K562 (cell line): ENCODE data around the gene FTO. TPM values are rescaled to one million over a fixed set of nuclear protein-coding genes. Genes with fewer than 3 reads are reported as not detected.

ENCODE experiments used
- ATAC-seq: fragments of 200-7000 bp; cut with Tn5 transposase; 3 replicates; pipeline ENCODE4 v1.9.1; 2020; ENCODE audit warnings: moderate library complexity
- BruUV-seq: library from RNA; stranded (reverse); fragments of 400-500 nt; replicated peaks from 2 replicates; lab custom pipeline; 2021; lab: Mats Ljungman, UMichigan
- CTCF ChIA-PET: fragments of 300-600 bp; formaldehyde crosslinking; extraction: SDS; loops from one replicate; lab custom pipeline; 2021; ENCODE audit warnings: low intra/inter-chr PET ratio; lab: Yijun Ruan, JAX
- POLR2A ChIA-PET: fragments of 300-600, 350-650 bp; sonication (Branson Sonifier 250); formaldehyde crosslinking; extraction: SDS; loops from one replicate; lab custom pipeline; 2021; ENCODE audit warnings: antibody characterized with exemption, inconsistent platforms; lab: Yijun Ruan, JAX
- DNase-seq, 4 experiments: peaks; one replicate each; pipeline versions ENCODE4 v3.0.0 to v3.0.0-alpha.2; 2011 to 2018; ENCODE audit warnings: low spot score in 3 of 4, mixed read lengths in 3 of 4; ENCODE audit errors: extremely low read depth in 1 of 4
- FAIRE-seq: peaks from 2 replicates; lab custom pipeline; 2011; peaks lifted over from hg19 to GRCh38; lab: Jason Lieb, UNC
- H2AFZ ChIP-seq: 2 replicates; pipeline ENCODE4 v1.6.0; 2011; ENCODE audit warnings: low read depth, low read length, control low read depth, inconsistent platforms
- H3K27ac ChIP-seq: fragments of 200-600 bp; 3 replicates; pipeline ENCODE4 v1.8.0; 2011; ENCODE audit warnings: low read depth, mild to moderate bottlenecking, control low read depth, inconsistent platforms, low read length, moderate library complexity, mixed read lengths; ENCODE audit errors: extremely low read depth
- H3K27me3 ChIP-seq, 2 experiments: fragments of 300-600 bp in 1 of 2; 2 replicates in 1 of 2; 3 replicates in 1 of 2; pipeline versions ENCODE4 v1.6.0 to v1.8.0; 2011; ENCODE audit warnings: inconsistent platforms in 2 of 2, low read length in 2 of 2, mild to moderate bottlenecking in 1 of 2, mixed read lengths in 1 of 2, moderate library complexity in 1 of 2; ENCODE audit not compliant: control insufficient read depth in 2 of 2, insufficient read depth in 2 of 2
- H3K36me3 ChIP-seq: fragments of 300-600 bp; 3 replicates; pipeline ENCODE4 v1.8.0; 2011; ENCODE audit warnings: mild to moderate bottlenecking, low read length, inconsistent platforms; ENCODE audit not compliant: control insufficient read depth, insufficient read depth
- H3K4me1 ChIP-seq, 2 experiments: fragments of 200-600 bp in 1 of 2; replicated peaks in 1 of 2; 2 replicates in 1 of 2; 3 replicates in 1 of 2; pipeline versions ENCODE4 v1.5.1 to v1.8.0; 2011; ENCODE audit warnings: inconsistent platforms in 2 of 2, low read length in 2 of 2, mild to moderate bottlenecking in 1 of 2, mixed read lengths in 1 of 2, moderate library complexity in 1 of 2; ENCODE audit not compliant: control insufficient read depth in 2 of 2, insufficient read depth in 2 of 2
- H3K4me2 ChIP-seq: 2 replicates; pipeline ENCODE4 v1.6.1; 2011; ENCODE audit warnings: low read length, control low read depth, inconsistent platforms, mixed read lengths; ENCODE audit not compliant: insufficient read depth
- H3K4me3 ChIP-seq: fragments of 200-600 bp; sonication (generic), shearing (Covaris generic); 2 replicates; pipeline ENCODE4 v1.5.1; 2016; ENCODE audit warnings: control low read depth, inconsistent platforms
- H3K79me2 ChIP-seq: fragments of 200-600 bp; 3 replicates; pipeline ENCODE4 v1.8.0; 2011; ENCODE audit warnings: low read length, inconsistent platforms; ENCODE audit not compliant: control insufficient read depth, insufficient read depth
- H3K9ac ChIP-seq, 2 experiments: 2 replicates each; pipeline versions ENCODE4 v1.6.0 to v1.6.1; 2011; ENCODE audit warnings: low read depth in 2 of 2, low read length in 2 of 2, control low read depth in 1 of 2, inconsistent platforms in 1 of 2, mild to moderate bottlenecking in 1 of 2, mixed read lengths in 1 of 2; ENCODE audit not compliant: insufficient read depth in 1 of 2
- H3K9me1 ChIP-seq: one replicate; pipeline ENCODE4 v1.6.0; 2011; ENCODE audit warnings: inconsistent platforms, mild to moderate bottlenecking, low read length, moderate library complexity; ENCODE audit not compliant: control insufficient read depth, insufficient read depth
- H3K9me3 ChIP-seq: replicated peaks from 2 replicates; pipeline ENCODE4 v1.5.1; 2011; ENCODE audit warnings: low read depth, low read length, inconsistent platforms; ENCODE audit not compliant: control insufficient read depth, insufficient read depth
- H4K20me1 ChIP-seq: replicated peaks from 2 replicates; pipeline ENCODE4 v1.6.1; 2011; ENCODE audit warnings: low read length, inconsistent platforms, mixed read lengths; ENCODE audit not compliant: control insufficient read depth, insufficient read depth
- ETV5 ChIP-seq: sonication (generic); formaldehyde crosslinking; IDR thresholded peaks from 2 replicates; pipeline ENCODE4 v1.4.0; 2020; ENCODE audit warnings: low read depth, mild to moderate bottlenecking, missing genetic modification reagents
- ZNF507 ChIP-seq: conservative IDR thresholded peaks from 2 replicates; pipeline ENCODE4 v1.6.1; 2017; ENCODE audit warnings: missing genetic modification characterization, missing compliant biosample characterization
- in situ Hi-C: fragments of 300-500 bp; cut with MboI; formaldehyde crosslinking; loops from 4 replicates; pipeline ENCODE4 v1.15.0; 2018; ENCODE audit warnings: inconsistent platforms, mixed read lengths
- intact Hi-C: fragments of 100-400 bp; cut with micrococcal nuclease; formaldehyde crosslinking; loops from 2 replicates; pipeline ENCODE4 v1.14.2; 2022
- polyA plus RNA-seq, 8 experiments: library from polyadenylated mRNA; depleted of rRNA in 4 of 8; stranded (reverse) in 5 of 8; unstranded in 3 of 8; fragments of >200 nt; fragmentation: Nextera tagmentation in 2 of 8; fragmentation: Illumina TruSeq in 1 of 8; extraction: Ambion mirVana in 2 of 8; extraction: Trizol in 1 of 8; gene quantifications; 2 replicates each; pipeline versions ENCODE4 v1.2.1 to v1.2.3, GENCODE V29; 2011 to 2014; ENCODE audit warnings: inconsistent platforms in 1 of 8, missing spikeins in 1 of 8
- total RNA-seq, 7 experiments: library from RNA; depleted of rRNA in 6 of 7; stranded (reverse); fragments of >200 nt in 6 of 7; fragmentation: Illumina TruSeq in 2 of 7; extraction: Trizol in 2 of 7; gene quantifications; 2 replicates each; pipeline versions ENCODE4 v1.2.1 to v1.2.3, GENCODE V29; 2011 to 2021; ENCODE audit warnings: low replicate concordance in 1 of 7
- TF ChIP-seq, protein P1 (sequence below): fragments of 450-650 bp; IDR thresholded peaks from 2 replicates; pipeline ENCODE4 v1.6.1; 2016; ENCODE audit warnings: mild to moderate bottlenecking, moderate library complexity

Gene FTO
- total and polyA plus RNA-seq, 9 of the 15 experiments (the other 6 are each of a cell fraction or from before 2014, with no cell fraction given): 11.3 to 27.7 (median 25.5) TPM

DNA sequence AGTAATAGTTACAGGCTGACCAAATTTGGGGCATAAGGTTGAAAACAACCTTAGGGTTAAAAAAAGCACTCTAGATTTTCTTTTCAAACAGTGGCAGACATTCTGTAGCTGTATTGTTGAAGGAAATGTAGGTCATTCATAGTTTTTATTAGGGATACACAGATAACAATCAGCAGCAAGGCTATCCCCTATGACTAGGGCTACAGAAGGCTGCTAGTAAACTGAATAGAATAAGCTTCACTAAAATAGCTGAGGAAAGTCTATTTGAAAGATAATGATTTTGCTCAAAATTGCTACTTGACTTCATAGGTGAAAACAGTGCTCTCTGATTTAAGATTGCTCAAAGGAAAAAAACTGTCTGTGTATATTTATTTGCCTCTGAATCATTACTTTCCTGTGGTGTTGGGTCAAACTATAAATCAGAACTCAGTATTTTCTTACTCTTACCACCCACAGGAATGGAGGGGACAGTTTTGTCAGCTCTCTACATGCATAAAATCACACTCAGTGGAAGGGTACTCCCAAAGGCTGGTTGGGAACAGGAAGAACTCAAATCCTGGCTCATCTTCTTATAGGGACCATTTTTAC, 25.1 kb upstream of the FTO start:
- intact Hi-C loops: no loop called here
- Histone ChIP-seq H3K9me3 (no peaks in the 10 kb centered on the region), H3K4me3 (no peak overlapping the region), H2AFZ (no peak overlapping the region), H3K27ac (no peak overlapping the region), H3K36me3 (no peaks in the 10 kb centered on the region), H3K79me2 (no peaks in the 10 kb centered on the region), H4K20me1 (no peaks in the 10 kb centered on the region), H3K9me1 (no peaks in the 10 kb centered on the region), H3K4me1 (no peaks in the 10 kb centered on the region), H3K27me3 (no peaks in the 10 kb centered on the region), H3K4me2 (no peak overlapping the region), H3K9ac (no peak overlapping the region)
- ChIA-PET POLR2A (interaction anchor here (0.5 to 0.6 kb wide), 2 partner anchors 513 to 1469 kb away, joined by 3 read pairs; no protein-coding TSS in a partner anchor), CTCF (no interaction called here)
- FAIRE-seq (no peak), DNase-seq (no peak), ATAC-seq (no peak)
- peak; percentile 59 for TF ChIP-seq ZNF507 (tag)
- TF ChIP-seq, protein P1, sequence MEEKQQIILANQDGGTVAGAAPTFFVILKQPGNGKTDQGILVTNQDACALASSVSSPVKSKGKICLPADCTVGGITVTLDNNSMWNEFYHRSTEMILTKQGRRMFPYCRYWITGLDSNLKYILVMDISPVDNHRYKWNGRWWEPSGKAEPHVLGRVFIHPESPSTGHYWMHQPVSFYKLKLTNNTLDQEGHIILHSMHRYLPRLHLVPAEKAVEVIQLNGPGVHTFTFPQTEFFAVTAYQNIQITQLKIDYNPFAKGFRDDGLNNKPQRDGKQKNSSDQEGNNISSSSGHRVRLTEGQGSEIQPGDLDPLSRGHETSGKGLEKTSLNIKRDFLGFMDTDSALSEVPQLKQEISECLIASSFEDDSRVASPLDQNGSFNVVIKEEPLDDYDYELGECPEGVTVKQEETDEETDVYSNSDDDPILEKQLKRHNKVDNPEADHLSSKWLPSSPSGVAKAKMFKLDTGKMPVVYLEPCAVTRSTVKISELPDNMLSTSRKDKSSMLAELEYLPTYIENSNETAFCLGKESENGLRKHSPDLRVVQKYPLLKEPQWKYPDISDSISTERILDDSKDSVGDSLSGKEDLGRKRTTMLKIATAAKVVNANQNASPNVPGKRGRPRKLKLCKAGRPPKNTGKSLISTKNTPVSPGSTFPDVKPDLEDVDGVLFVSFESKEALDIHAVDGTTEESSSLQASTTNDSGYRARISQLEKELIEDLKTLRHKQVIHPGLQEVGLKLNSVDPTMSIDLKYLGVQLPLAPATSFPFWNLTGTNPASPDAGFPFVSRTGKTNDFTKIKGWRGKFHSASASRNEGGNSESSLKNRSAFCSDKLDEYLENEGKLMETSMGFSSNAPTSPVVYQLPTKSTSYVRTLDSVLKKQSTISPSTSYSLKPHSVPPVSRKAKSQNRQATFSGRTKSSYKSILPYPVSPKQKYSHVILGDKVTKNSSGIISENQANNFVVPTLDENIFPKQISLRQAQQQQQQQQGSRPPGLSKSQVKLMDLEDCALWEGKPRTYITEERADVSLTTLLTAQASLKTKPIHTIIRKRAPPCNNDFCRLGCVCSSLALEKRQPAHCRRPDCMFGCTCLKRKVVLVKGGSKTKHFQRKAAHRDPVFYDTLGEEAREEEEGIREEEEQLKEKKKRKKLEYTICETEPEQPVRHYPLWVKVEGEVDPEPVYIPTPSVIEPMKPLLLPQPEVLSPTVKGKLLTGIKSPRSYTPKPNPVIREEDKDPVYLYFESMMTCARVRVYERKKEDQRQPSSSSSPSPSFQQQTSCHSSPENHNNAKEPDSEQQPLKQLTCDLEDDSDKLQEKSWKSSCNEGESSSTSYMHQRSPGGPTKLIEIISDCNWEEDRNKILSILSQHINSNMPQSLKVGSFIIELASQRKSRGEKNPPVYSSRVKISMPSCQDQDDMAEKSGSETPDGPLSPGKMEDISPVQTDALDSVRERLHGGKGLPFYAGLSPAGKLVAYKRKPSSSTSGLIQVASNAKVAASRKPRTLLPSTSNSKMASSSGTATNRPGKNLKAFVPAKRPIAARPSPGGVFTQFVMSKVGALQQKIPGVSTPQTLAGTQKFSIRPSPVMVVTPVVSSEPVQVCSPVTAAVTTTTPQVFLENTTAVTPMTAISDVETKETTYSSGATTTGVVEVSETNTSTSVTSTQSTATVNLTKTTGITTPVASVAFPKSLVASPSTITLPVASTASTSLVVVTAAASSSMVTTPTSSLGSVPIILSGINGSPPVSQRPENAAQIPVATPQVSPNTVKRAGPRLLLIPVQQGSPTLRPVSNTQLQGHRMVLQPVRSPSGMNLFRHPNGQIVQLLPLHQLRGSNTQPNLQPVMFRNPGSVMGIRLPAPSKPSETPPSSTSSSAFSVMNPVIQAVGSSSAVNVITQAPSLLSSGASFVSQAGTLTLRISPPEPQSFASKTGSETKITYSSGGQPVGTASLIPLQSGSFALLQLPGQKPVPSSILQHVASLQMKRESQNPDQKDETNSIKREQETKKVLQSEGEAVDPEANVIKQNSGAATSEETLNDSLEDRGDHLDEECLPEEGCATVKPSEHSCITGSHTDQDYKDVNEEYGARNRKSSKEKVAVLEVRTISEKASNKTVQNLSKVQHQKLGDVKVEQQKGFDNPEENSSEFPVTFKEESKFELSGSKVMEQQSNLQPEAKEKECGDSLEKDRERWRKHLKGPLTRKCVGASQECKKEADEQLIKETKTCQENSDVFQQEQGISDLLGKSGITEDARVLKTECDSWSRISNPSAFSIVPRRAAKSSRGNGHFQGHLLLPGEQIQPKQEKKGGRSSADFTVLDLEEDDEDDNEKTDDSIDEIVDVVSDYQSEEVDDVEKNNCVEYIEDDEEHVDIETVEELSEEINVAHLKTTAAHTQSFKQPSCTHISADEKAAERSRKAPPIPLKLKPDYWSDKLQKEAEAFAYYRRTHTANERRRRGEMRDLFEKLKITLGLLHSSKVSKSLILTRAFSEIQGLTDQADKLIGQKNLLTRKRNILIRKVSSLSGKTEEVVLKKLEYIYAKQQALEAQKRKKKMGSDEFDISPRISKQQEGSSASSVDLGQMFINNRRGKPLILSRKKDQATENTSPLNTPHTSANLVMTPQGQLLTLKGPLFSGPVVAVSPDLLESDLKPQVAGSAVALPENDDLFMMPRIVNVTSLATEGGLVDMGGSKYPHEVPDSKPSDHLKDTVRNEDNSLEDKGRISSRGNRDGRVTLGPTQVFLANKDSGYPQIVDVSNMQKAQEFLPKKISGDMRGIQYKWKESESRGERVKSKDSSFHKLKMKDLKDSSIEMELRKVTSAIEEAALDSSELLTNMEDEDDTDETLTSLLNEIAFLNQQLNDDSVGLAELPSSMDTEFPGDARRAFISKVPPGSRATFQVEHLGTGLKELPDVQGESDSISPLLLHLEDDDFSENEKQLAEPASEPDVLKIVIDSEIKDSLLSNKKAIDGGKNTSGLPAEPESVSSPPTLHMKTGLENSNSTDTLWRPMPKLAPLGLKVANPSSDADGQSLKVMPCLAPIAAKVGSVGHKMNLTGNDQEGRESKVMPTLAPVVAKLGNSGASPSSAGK: no peak
- TF ChIP-seq ETV5 (CRISPR knock-in tag): no peak
- BruUV-seq: no TSS peak
- in situ Hi-C loops: no loop called here
